ENCODE results near the gene VCL. TPM values are rescaled to one million over a fixed set of nuclear protein-coding genes. Genes with fewer than 3 reads are reported as not detected.

VCL gene
- total RNA-seq, 1 experiment from 2014 or later: 291 TPM

DNA sequence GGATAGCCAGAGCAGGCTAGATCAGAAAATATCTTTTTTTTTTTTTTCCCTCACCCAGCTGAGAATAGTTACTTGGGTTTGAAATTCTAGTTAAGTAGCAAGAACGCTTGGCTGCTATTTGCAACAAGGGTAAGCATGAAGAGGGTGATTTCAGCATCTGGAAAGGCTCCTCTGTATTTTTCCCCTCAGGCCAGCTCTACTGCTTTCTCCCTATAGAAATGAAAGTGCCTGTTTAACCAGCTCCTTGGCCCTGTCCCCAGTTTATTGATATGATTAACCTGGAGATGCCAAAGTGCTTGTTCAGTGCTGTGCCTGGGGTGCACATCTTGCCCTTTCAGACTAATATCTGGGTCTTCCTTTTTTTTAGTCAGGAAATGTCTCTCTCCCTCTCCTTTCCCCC is 115.6 kb downstream of the VCL start:
- Histone ChIP-seq H3K4me1 (ENCODE audit: insufficient read depth, low read length) (no peaks in the 10 kb centered on the region), H2AK5ac (ENCODE audit: insufficient read length, low read length) (no peak overlapping the region), H3K9ac (ENCODE audit: extremely low read depth, insufficient read length, low read length) (no peak overlapping the region), H3K23me2 (ENCODE audit: insufficient read length, low read depth, low read length, poor library complexity, severe bottlenecking) (no peaks in the 10 kb centered on the region), H3K79me2 (ENCODE audit: insufficient read depth, low read length) (no peaks in the 10 kb centered on the region), H3K79me1 (ENCODE audit: insufficient read depth, low read depth, low read length, poor library complexity, severe bottlenecking) (peaks cover 3% of the 10 kb centered on the region), H3K23ac (ENCODE audit: insufficient read length, low read depth, low read length) (no peak overlapping the region), H3K27me3 (ENCODE audit: insufficient read depth, low read length) (no peaks in the 10 kb centered on the region), H3K56ac (ENCODE audit: insufficient read length, low read depth, low read length) (no peak overlapping the region), H2BK5ac (ENCODE audit: insufficient read length, low read length) (no peak overlapping the region), H3T11ph (ENCODE audit: low read length) (no peak overlapping the region), H2BK120ac (ENCODE audit: low read depth, low read length, poor library complexity, severe bottlenecking) (no peak overlapping the region), H2BK15ac (ENCODE audit: low read depth, low read length) (no peak overlapping the region), H4K20me1 (ENCODE audit: control insufficient read depth, insufficient read depth, insufficient read length) (no peaks in the 10 kb centered on the region), H3K18ac (ENCODE audit: insufficient read length, low read depth, low read length) (no peak overlapping the region), H3K4me2 (ENCODE audit: insufficient read depth, insufficient read length, low read length) (no peak overlapping the region), H3K27ac (ENCODE audit: insufficient read length, low read depth, low read length) (no peak overlapping the region), H3K4ac (ENCODE audit: low read depth, low read length) (no peak overlapping the region), H3K9me3 (ENCODE audit: control insufficient read depth, low read depth, low read length) (no peaks in the 10 kb centered on the region), H4K8ac (replicated peaks; ENCODE audit: insufficient read length, low read depth, low read length) (no peak overlapping the region), H4K91ac (ENCODE audit: insufficient read length, low read depth, low read length) (no peak overlapping the region), H4K5ac (ENCODE audit: insufficient read length, low read depth, low read length) (no peak overlapping the region), H2BK20ac (ENCODE audit: low read depth, low read length, poor library complexity, severe bottlenecking) (no peak overlapping the region), H2BK12ac (ENCODE audit: insufficient read length, low read depth, low read length) (no peak overlapping the region), H3K14ac (ENCODE audit: insufficient read depth, low read length) (no peak overlapping the region), H2AFZ (ENCODE audit: low read length) (no peak overlapping the region)
- no CpG with 5 or more reads among the region's 1 CpG for WGBS (ENCODE audit: extremely low coverage, insufficient read length, low lambda C conversion rate)
- no peak for DNase-seq
- no peak for TF ChIP-seq CTCF (conservative IDR thresholded peaks at IDR 0.05)
- H3K4me1 Mint-ChIP-seq: no peaks in the 10 kb centered on the region
- no peak overlapping the region for H3K4me3 Mint-ChIP-seq
- peak overlapping the region in 1 of 3 experiments; percentile 81; a peak in 3 of 7 replicates for H3K27ac Mint-ChIP-seq
- H3K9me3 Mint-ChIP-seq: no peaks in the 10 kb centered on the region
- H3K27me3 Mint-ChIP-seq (ENCODE audit: low read depth): peaks cover 2% of the 10 kb centered on the region; the same call in 1 of the 2 replicates
- peaks cover 79 to 98% (median 97%) of the 10 kb centered on the region in 3 experiments; a peak in 6 of 7 replicates for H3K36me3 Mint-ChIP-seq (ENCODE audit: insufficient read depth in 1 of 3, low read depth in 3 of 3)

Data from H9 (cell line).